Left ventricle myocardium superior (tissue), 1 donor: Measurements from ENCODE around the gene SAMD5. TPM values are rescaled to one million over a fixed set of nuclear protein-coding genes. Genes with fewer than 3 reads are reported as not detected.

ENCODE experiments used
- ATAC-seq: fragments of 200-7000 bp; cut with Tn5 transposase; one replicate; pipeline ENCODE4 v1.9.1; 2020; ENCODE audit warnings: mild to moderate bottlenecking, moderate library complexity
- DNase-seq: peaks from one replicate; pipeline ENCODE4 v3.0.0-alpha.2; 2020
- intact Hi-C: fragments of 100-400 bp; cut with micrococcal nuclease; formaldehyde crosslinking; loops from one replicate; pipeline ENCODE4 v1.11.0; 2022
- long read RNA-seq: library from polyadenylated mRNA; unstranded; transcript quantifications from one replicate; pipeline ENCODE4 v2.0.0, GENCODE V29; 2021
- total RNA-seq: library from RNA; stranded (reverse); fragmentation: NEBNext Ultra II Directional; extraction: Animal tissue kit (Norgen Biotek cat#: 25700); gene quantifications from one replicate; pipeline ENCODE4 v1.2.1, GENCODE V29; 2021
- donor health status: DM: no; HTN: yes; CAD: no; lungs with severe emphysema.

SAMD5 gene
- total RNA-seq, result 0.67 TPM
- long read RNA-seq, result 0 reads

DNA sequence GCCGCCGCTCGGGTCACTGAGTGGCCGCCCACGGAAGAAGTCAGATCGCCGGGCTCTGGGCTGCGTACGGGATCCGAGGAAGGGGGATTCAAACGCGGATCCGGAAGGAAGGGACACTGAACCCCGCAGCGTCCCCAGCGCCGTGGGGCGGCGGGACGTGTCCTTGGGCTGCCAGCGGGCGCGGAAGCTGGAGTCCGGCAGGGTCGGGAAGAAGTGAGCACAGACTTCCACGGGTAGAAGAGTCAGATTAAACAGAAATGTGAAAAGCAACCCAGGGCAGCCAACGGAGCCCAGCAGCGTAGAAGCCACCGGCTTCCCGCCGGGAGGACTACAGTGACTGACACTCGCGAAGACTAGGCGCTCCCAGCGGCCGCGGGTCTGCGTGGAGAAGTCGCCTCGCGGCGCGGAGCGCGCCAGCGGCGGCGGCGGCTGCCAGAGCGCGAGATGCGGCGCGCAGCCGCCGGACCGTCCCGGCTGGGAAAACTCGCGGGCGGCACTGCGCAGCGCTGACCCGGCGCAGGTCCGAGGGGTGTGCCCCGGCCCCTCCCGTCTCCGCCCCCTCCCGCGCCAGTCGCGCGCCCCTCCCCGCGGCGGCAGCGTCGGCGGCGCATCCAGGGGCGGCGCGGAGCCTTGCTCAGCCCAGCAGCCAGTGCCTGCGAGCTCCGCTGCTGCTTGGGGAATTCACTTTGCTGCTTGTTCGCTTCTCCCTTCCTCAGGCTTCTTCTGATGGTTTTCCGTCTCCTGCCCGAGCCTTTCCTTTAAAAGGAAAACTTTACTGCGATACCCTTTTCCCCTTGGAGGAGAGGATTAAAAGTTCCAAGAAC is at the start of gene SAMD5:
Gene SAMD5 (plus strand): TSS at position 649 of the 824 bp plus-strand sequence. CDS start 239 bp downstream, outside the sequence.
- intact Hi-C loops, result loop anchor here (5.0 kb wide), 1 partner anchor 659 kb away; no protein-coding TSS in a partner anchor
- DNase-seq (peak; percentile 76), ATAC-seq (peak; percentile 89)

DNA sequence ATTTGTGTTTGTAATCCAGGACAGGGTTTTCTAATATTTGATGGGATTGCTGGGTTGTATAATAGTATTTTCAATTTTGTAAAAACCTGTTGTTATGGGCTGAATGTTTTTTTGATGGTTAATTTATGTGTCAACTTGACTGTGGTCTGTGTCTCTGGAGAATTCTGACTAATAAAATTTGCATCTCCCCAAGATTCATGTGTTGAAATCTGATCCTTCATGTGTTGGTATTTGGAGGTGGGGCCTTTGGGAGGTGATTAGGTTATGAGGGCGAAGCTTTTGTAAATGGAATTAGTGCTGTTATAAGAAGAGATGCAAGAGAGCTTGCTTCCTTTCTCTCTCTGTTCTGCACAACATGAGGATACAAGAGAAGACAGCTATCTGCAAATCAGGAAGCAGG is 48.7 kb upstream of the SAMD5 start:
- intact Hi-C loops, result no loop called here
- DNase-seq (no peak), ATAC-seq (no peak)

DNA sequence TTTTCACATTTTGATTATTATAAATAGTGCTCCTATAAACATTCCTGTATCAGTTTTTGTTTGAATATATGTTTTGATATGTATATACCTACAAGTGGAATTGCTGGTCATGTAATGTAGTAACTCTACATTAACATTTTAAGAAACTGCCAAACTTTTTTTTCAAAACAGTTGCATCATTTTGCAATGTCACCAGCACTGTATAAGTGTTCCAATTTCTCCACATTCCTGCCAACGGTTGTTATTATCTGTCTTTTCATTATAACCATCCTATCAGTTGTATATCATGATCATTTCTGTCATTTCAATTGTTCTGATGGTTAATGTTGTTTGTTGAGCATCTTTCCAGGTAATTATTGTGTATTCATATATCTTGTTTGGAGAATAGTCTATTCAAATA is 44.8 kb upstream of the SAMD5 start:
- no peak for ATAC-seq
- DNase-seq, result no peak
- intact Hi-C loops, result no loop called here

- ATAC-seq (no peak), DNase-seq (no peak)
- intact Hi-C loops, result no loop called here
Observed at GRCh38 chr6:147467428-147467827, 41.1 kb upstream of the SAMD5 start.

- ATAC-seq, result no peak
- no peak for DNase-seq
- intact Hi-C loops, result no loop called here
Observed at GRCh38 chr6:147467886-147468285, 40.6 kb upstream of the SAMD5 start.

GRCh38 chr6:147468634-147469033 is 39.9 kb upstream of the SAMD5 start:
- DNase-seq (no peak), ATAC-seq (no peak)
- intact Hi-C loops, result no loop called here

GRCh38 chr6:147479857-147480256 is 28.6 kb upstream of the SAMD5 start:
- intact Hi-C loops, result no loop called here
- ATAC-seq, result no peak
- DNase-seq, result no peak

- intact Hi-C loops, result no loop called here
- DNase-seq (no peak), ATAC-seq (no peak)
Observed at GRCh38 chr6:147486683-147487082, 21.8 kb upstream of the SAMD5 start.

DNA sequence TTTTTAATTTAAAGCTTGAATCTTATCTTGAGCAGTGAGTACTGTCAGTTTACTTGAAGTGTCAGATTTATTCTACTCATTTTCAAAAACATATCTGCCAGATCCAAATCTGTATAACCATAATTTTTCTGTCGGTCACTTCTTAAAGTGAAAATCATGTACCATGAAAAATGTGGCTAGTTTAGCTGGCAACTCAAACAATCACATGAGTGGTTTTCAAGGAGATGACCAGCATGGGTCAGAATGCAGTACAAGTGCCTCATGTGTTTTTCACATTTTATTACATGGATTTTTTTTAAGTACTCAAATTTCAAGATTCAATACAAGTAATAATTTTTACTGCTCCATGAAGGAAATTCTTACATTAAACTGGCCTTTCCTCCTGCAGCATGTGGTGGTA is 11.0 kb upstream of the SAMD5 start:
- ATAC-seq, result no peak
- DNase-seq, result no peak
- intact Hi-C loops, result no loop called here

- intact Hi-C loops, result no loop called here
- no peak for ATAC-seq
- no peak for DNase-seq
Observed at GRCh38 chr6:147503587-147503986, 4.9 kb upstream of the SAMD5 start.

DNA sequence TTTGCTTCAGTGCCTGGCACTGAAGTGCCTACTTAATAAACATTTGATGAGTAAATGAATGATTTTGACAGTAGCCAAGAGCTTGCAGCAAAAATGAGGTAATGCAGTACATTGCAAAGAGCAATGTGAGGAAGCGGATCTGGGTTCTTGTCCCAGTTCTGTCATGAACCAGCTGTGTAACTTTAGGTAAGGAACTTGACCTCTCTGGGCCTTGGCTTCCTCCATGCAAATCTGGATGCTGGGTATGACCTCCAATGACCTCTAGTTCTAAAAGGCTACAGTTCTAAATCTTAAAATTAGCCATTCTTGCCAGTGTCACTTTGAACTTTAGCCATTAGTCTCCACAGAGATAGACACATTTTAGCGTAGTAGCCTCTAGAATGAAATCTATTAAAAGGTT is 3.6 kb upstream of the SAMD5 start:
- intact Hi-C loops, result loop anchor here (5.0 kb wide), 1 partner anchor 662 kb away; no protein-coding TSS in a partner anchor
- ATAC-seq, result no peak
- DNase-seq, result no peak

DNA sequence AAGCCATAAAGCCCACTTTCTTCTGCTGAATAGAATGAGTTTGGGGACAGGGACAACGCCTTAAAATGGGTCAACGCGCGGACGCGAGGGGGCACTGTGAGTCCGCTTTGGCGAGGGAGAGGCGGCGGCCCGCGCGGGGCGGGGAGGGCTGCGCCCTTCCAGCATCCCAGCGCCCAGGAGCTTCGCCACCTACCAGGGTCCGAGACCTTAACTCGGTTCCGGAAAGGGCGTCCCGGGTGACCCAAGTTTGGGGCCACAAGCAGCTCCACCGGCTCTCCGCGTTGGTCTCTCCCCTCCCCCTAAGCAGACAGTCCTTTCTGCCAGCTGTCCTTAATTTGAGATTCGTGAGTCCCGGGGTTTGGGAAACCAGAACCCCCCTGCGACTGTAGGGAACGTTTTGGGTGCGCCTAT is 1.8 kb upstream of the SAMD5 start:
- peak; percentile 86 for ATAC-seq
- peak; percentile 87 for DNase-seq
- intact Hi-C loops, result loop anchor here (2.0 to 5.0 kb wide), 2 partner anchors 144 to 661 kb away; no protein-coding TSS in a partner anchor

DNA sequence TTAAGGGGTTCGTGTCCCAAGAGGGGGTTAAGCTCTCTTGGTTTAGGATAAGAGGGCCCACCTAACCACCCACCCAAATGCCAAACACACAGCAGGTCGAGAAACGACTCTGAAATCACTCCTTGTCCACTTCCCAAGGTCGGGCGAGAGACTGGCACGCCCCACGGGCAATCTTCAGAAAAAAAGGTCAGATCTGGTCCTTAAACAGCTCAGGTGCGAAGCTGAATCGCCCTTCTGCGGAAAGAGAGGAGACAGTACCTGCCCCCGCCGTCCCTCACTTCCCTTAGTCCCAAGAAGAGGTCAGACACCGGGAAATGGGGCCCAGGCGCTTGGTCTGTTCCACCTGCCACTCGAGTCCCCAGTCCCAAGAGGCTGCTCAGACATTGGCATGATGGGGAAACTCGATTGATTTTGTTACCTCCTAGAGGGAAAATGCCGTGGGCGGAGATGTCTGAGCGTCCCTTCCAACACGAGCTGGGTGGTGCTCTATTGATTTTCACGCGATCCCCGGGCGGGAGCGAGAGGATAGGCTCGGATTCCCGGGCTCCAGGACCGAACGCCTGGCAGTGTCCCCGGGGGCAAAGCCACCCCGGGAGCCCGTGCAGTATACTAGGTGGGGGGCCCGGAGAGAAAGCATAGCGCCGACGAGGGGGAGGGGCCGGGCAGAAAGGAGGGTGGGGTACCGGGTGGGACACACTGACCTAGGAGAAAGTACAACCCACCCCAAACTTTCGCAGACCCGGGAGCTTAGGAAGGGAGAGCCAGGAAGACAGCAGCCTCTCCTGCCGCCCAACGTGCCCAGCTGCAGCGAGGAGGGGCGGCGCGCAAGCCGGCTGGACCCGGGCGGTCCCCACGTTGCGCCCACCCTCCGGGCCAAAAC is 1.1 kb upstream of the SAMD5 start:
- ATAC-seq, result peak; percentile 40
- intact Hi-C loops, result loop anchor here (2.0 to 5.0 kb wide), 2 partner anchors 143 to 660 kb away; no protein-coding TSS in a partner anchor
- peak; percentile 33 for DNase-seq

DNA sequence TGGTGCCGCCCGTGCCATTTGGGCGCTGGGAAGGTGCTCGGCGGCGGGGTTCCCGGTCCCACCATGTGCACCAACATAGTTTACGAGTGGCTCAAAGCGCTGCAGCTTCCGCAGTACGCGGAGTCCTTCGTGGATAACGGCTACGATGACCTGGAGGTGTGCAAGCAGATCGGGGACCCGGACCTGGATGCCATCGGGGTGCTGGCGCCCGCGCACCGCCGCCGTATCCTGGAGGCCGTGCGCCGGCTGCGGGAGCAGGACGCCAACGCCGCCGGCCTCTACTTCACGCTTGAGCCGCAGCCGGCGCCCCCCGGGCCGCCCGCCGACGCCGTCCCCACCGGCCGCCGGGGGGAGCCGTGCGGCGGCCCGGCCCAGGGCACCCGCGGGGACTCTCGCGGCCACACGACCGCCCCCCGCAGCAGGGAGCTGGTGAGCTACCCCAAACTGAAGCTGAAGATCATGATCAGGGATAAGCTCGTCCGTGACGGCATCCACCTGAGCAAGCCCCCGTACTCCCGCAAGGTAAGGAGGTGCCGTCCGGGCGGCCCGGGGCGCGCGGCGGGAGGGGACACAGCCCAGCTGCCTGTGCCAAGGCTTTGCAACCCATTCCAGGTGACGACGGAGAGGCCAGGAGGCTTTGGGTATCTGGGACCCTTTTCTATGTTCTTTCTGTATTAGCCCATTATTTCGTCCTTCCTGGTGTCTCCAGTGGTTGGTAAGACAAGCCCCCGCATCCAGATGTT is 547 bp downstream of the SAMD5 start:
- peak; percentile 10 for ATAC-seq
- DNase-seq, result peak; percentile 32
- intact Hi-C loops, result loop anchor here (5.0 kb wide), 1 partner anchor 658 kb away; no protein-coding TSS in a partner anchor

- no peak for DNase-seq
- ATAC-seq, result no peak
- intact Hi-C loops, result loop anchor here (5.0 kb wide), 1 partner anchor 657 kb away; no protein-coding TSS in a partner anchor
Observed at GRCh38 chr6:147509891-147510290, 1.4 kb downstream of the SAMD5 start.

GRCh38 chr6:147510929-147511590 is 2.6 kb downstream of the SAMD5 start:
- intact Hi-C loops, result no loop called here
- no peak for ATAC-seq
- no peak for DNase-seq

DNA sequence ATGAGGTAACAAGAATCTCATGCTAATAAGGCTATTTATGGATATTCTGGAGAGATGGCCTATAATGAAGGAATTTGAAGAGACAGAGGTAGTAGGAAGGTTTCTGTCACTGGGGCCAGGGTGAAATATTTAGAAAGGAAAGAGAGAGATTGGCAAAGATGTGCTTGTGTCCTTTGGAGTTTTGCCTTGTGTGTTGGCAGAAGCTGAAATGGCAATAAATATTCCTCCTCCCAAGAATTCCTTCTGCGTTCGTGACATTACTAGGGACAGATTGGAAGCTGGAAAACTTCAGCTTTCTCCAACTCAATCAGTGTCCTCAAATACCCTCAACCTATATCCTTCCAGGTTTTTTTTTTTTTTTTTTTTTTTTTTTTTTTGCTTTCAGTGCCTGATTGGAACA is 6.3 kb downstream of the SAMD5 start:
- ATAC-seq (no peak), DNase-seq (no peak)
- intact Hi-C loops, result no loop called here

DNA sequence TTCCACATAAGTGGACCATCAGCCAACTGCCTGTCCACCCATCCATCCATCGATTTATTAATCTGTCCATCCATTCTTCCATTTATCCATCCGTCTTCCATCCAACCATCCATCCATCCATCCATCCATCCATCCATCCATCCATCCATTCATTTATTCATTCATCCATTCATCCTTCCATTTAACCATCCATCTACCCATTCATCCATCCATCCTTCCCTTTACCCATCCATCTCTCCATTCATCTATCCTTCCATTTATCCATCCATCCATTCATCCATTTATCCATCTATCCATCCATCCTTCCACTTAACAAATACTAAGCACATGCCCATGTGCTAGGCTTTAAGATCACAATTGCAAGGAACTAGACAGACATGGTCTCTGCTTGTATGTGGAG is 6.8 kb downstream of the SAMD5 start:
- no peak for ATAC-seq
- intact Hi-C loops, result no loop called here
- DNase-seq, result no peak

DNA sequence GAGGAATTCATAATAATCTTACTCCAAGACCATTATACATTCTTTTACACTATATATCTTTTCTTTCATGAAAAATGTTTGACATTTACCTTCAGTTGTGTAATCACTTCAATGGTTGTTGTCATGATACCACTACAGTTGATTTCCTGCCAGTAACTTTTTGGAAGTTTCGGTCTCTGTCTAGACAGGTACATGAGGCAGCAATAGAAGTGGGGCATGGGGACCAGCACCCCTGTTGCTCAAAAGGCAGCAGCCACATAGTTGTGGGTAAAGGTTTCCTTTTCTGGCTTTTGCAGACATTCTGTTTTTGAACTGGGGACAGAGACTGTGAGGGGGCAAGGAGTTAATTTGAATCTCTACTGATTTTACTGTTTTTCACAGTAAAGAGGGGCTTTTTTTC is 14.1 kb downstream of the SAMD5 start:
- DNase-seq (no peak), ATAC-seq (no peak)
- intact Hi-C loops, result no loop called here
